Spleen (tissue), 7 donors: ENCODE data around the gene CAMK1G.

Experiments
- POLR2A ChIP-seq, 3 donors: fragments of 450-650 bp; IDR thresholded peaks; one replicate each; pipeline ENCODE4 v1.5.1; 2017; ENCODE audit warnings: antibody characterized with exemption in 3 of 3, mild to moderate bottlenecking in 1 of 3
- POLR2AphosphoS5 ChIP-seq, 3 donors: sonication (generic); formaldehyde crosslinking; IDR thresholded peaks; one replicate each; pipeline ENCODE4 v1.5.1; 2017; ENCODE audit warnings: antibody characterized with exemption in 3 of 3
- TF ChIP-seq, protein P1 (sequence below), 11 experiments: fragments of 200-600 bp in 7 of 11; fragments of 450-650 bp in 4 of 11; sonication (generic) in 4 of 11; IDR thresholded peaks in 8 of 11; conservative IDR thresholded peaks in 3 of 11; 1 replicate in 7 of 11; 2 replicates in 4 of 11; pipeline versions ENCODE4 v1.4.0 to v1.8.0; 2016 to 2021; ENCODE audit warnings: antibody characterized with exemption in 11 of 11, inconsistent platforms in 4 of 11, mild to moderate bottlenecking in 1 of 11
- donor health status: DM: no; HTN: no; CAD: no; lungs with moderate emphysema.
- donor health status: DM: no; HTN: no; CAD: no.
- donor health status: DM: no; HTN: no; CAD: no.

DNA sequence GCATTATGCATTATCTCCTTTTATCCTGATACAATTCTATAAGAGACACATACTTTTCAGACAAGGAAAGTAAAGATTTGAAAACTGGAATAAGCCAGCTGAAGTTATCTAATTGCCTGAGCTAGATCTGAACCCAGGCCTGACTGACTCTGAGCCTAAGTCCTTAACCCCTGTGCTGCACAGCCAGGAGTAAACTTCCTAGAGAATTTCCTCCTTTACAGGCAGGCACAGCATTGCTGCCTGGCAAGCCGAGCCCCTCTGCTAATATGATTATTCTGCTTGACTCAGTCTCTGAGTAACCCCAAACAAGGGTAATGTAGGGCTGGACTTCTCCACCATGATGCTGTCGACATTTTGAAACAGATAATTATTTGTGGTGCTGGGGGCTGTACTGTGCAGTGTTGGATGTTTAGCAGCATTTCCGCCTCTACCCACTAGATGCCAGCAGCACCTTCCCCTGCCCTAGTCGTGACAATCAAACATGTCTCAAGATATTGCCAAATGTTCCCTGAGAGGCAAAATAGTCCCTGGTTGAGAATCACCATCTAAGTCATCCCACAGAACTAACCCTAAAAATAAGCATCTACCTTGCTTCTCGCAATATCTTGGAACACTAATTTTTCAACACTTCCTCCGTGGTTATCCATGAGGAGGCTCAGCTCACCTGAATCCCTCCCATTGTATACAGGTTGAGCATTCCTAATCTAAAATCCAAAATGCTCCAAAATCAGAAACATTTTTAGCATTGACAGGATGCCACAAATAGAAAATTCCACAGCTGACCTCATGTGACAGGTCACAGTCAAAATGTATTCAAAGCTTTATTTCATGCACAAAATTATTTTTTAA is 18.5 kb downstream of the CAMK1G start:
- TF ChIP-seq, protein P1, sequence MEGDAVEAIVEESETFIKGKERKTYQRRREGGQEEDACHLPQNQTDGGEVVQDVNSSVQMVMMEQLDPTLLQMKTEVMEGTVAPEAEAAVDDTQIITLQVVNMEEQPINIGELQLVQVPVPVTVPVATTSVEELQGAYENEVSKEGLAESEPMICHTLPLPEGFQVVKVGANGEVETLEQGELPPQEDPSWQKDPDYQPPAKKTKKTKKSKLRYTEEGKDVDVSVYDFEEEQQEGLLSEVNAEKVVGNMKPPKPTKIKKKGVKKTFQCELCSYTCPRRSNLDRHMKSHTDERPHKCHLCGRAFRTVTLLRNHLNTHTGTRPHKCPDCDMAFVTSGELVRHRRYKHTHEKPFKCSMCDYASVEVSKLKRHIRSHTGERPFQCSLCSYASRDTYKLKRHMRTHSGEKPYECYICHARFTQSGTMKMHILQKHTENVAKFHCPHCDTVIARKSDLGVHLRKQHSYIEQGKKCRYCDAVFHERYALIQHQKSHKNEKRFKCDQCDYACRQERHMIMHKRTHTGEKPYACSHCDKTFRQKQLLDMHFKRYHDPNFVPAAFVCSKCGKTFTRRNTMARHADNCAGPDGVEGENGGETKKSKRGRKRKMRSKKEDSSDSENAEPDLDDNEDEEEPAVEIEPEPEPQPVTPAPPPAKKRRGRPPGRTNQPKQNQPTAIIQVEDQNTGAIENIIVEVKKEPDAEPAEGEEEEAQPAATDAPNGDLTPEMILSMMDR (IDR thresholded peaks at IDR 0.05 in 8 of 11, conservative IDR thresholded peaks at IDR 0.05 in 3 of 11), result peak in 9 of 11 experiments; percentile 12 to 57 (median 41)
- TF ChIP-seq POLR2A (IDR thresholded peaks at IDR 0.05), result no peak
- no peak for TF ChIP-seq POLR2AphosphoS5 (IDR thresholded peaks at IDR 0.05)
